HG03457 (cell line): ENCODE measurements around the gene GALK2.
"Not testable (repeated sequence)": the region's sequence is repeated elsewhere in the genome, so short reads cannot be mapped to it uniquely, and the experiment has no call there.

ENCODE experiments used
- ATAC-seq: cut with Tn5 transposase; IDR thresholded peaks from one replicate; pipeline ENCODE4 v1.9.1; 2021; ENCODE audit warnings: moderate number of reproducible peaks; ENCODE audit not compliant: unreplicated experiment

The GALK2 gene

DNA sequence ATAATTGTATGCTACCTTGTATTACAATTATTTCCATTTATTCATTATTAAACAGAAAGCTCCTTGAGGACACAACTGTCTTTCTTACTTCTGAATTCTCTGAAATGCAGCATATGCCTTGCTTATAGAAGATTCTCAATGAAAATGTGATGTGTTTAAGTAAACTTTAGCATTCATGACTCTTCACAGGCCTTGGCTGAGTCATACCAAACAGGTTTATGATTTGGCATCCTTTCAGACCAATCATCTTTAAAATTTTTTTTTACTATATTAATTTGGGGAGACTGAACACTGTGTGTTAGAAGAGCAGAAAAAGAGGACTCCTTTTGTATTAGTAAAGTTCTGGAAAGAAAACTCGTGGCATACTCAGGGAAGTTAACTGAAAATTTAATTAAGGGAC is 6.4 kb upstream of the GALK2 start:
- ATAC-seq: no peak

DNA sequence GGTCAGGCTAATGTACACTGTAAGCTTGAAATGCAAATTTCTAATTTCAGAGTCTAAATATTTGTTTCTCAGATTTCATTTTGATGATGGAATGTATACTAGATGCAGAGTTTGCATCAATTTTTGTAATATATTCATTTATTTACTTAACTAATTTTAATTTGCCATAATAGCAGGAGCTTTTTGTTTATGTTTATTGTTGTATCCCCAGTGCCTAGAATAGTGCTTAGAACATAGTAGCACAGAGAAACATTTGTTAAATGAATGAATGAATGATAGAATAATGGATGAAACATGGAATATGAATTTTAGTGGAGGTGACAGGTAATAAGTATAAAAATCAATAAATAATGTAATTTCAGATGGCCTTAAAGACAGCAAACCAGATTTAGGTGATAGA is 5.2 kb upstream of the GALK2 start:
- ATAC-seq: no peak

GRCh38 chr15:49168016-49168415 is 2.0 kb upstream of the GALK2 start:
- no peak for ATAC-seq

- ATAC-seq: no peak
Measured at GRCh38 chr15:49171790-49172189, 1.7 kb downstream of the GALK2 start.

DNA sequence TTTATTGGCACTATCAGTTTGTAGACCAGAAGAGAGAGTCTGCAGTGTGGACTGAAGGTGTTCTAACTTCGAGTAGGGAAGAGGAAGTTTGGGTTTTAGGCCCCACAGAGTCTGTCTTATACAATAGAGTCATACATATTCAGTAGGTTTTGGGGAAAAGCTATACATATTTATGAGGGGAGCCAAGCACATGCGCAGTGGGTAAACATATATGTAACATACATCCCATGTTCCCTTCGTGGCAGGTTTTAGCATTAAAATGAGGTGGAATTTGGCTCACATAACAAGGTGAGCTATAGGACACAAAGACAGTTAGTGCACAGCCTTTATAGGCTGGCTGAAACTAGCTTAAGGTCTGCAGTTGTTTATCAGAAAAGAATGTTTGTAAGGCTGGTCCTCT is 4.9 kb downstream of the GALK2 start:
- ATAC-seq: no peak

DNA sequence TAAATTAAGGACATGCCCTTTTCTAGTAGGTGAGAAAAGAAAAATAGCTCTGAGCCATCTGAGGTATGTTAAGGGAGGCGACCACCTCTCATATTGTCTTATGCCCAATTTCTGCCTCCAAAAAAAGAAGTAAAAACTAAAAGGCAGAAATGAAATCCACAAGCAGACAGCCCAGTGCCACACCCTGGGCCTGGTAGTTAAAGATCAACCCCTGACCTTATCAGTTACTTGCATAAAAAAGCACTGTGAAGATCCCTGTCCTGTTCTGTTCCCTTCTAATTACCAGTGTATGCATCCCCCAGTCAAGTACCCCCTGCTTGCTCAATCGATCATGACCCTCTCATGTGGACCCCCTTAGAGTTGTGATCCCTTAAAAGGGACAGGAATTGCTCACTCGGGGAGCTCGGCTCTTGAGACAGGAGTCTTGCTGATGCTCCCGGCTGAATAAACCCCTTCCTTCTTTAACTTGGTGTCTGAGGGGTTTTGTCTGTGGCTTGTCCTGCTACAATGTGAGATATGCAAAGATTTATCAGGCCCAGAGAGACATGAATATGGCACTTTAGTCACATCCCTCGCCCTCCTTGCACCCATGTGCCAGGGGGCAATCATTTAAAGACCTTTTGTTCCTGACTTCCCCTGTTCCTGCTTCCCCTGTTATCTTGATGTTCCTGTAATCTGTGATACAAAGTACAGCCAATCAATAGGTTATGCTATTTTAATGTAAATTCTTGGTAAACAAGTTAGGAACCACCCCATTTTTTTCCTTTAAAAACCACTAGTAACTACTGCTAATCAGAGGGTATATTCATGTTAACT is 5.7 kb downstream of the GALK2 start:
- ATAC-seq: not testable (repeated sequence)

DNA sequence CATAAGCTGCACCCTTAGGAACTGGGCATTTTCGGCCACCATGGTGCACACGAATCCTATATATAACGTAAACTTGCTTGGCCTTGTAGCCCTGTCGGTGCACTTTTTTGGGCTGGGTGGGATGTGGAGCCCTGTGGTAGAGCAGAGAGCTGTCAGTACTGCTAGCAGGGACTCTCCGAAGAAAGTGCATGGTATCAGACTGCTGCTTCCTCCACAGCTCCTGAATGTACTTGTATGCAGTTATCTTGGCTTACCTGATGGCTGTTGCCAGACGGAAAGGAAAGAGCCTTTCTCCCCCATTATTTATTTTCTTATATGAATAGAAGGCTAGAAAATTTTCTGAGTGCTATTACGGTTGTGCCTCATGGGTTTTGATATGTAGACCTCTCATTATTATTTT is 8.4 kb downstream of the GALK2 start:
- ATAC-seq: no peak

GRCh38 chr15:49179433-49180190 is 9.6 kb downstream of the GALK2 start:
- no peak for ATAC-seq

DNA sequence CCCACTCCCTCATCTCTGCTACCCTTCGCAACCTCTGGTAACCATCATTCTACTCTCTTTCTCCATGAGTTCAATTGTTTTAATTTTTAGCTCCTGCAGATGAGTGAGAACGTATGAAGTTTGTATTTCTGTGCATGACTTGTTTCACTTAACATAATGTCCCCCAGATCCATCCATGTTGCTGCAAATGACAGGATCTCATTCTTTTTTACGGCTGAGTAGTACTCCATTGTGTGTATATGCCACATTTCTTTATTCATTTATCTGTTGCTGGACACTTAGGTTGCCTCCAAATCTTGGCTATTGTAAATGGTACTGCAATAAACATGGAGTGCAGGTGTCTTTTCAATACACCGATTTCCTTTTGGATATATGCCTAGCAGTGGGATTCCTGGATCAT is 12.1 kb downstream of the GALK2 start:
- no peak for ATAC-seq

DNA sequence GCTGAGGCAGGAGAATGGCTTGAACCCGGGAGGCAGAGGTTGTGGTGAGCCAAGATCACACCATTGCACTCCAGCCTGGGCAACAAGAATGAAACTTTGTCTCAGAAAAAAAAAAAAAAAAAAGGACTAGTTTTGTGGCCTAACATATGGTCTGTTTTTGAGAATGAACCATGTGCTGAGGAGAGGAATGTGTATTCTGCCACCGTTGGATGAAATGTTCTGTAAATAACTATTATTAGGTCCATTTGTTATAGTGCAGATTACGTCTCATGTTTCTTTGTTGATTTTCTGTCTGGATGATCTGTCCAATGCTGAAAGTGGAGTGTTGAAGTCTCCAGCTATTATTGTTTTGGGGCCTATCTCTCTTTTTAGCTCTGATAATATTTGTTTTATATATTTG is 13.7 kb downstream of the GALK2 start:
- not testable (repeated sequence) for ATAC-seq

DNA sequence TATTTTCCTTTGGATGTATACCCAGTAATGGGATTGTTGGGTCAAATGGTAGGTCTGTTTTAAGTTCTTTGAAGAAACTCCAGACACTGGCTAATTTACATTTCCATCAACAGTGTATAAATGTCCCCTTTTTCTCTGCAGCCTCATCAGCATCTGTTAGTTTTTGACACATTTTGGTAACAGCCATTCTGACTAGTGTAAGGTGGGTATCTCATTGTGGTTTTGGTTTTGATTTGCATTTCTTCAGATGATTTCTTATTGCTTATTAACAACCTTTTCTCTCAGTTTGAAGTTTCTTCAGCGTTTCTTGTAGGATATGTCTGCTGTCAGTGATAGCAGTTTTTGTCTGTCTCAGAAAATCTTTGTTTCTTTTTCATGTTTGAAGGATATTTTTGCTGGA is 15.4 kb downstream of the GALK2 start:
- ATAC-seq: peak; percentile 82

GRCh38 chr15:49187549-49188245 is 17.6 kb downstream of the GALK2 start:
- no peak for ATAC-seq

GRCh38 chr15:49188933-49189332 is 18.9 kb downstream of the GALK2 start:
- no peak for ATAC-seq

DNA sequence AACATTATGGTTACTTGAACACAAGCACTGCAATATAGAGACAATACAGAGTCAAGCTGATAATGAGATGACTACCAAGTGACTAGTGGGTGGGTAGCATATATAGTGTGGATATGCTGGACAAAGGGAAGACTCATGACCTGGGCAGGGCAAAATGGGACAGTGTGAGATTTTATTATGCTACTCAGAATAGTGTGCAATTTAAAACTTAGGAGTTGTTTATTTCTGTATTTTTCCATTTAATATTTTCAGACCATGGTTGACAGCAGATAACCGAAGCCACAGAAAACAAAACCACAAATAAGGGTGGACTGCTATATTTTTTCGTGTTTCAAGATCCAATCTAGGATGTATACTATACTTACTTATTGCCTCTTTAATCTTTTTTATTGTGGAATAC is 19.6 kb downstream of the GALK2 start:
- ATAC-seq: no peak

DNA sequence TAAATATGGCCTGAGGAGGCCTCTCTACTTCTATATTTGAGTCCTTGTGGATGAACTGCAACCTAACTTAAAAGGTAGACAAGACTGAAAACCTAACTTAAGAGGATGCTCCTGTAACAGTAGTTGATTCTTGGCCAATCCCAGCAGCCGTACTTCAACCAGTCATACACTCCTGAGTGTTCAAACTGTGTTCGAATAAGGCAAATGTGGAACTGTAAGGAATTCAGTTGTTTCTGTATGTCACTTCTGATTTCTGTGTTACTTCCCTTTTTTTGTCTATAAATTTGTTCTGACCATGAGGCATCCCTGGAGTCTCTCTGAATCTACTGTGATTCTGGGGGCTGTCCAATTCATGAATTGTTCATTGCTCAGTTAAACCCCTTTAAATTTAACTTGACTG is 20.5 kb downstream of the GALK2 start:
- no peak for ATAC-seq

GRCh38 chr15:49191892-49192291 is 21.8 kb downstream of the GALK2 start:
- ATAC-seq: no peak

GRCh38 chr15:49196856-49197255 is 26.8 kb downstream of the GALK2 start:
- no peak for ATAC-seq

DNA sequence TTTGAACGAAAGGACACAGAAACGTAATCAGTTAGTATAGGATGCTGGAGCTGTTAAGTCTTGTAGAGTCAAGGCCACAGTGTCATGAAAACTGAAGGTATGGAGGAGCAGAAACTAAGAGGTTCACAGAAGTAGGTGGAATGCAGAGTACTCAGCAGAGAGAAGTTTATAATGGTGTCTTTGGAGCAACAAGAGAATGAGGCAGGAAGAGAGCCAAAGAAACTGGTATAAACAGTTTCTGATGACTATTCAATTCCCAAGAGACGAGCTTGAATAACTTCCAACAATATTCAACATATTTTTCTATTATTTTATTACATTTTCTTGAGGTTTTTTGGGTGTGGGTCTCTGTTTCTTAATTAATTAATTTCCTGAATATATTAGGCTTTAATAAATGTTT is 29.6 kb downstream of the GALK2 start:
- no peak for ATAC-seq

GRCh38 chr15:49200347-49200746 is 30.3 kb downstream of the GALK2 start:
- no peak for ATAC-seq

DNA sequence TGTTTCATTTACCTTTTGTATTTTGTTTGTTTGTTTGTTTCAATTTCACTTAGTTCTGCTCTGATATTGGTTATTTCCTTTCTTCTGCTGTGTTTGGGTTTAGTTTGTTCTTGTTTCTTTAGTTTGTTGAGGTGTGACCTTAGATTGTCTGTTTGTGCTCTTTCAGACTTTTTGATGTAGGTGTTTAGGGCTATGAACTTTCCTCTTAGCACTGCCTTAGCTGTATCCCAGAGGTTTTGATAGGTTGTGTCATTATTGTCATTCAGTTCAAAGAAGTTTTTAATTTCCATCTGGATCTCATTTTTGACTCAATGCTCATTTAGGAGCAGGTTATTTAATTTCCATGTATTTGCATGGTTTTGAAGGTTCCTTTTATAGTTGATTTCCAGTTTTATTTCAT is 38.1 kb downstream of the GALK2 start:
- ATAC-seq: not testable (repeated sequence)

- ATAC-seq: no peak
Measured at GRCh38 chr15:49212897-49213296, 42.9 kb downstream of the GALK2 start.
